ENCODE data around the gene RASSF3.

RASSF3 gene

DNA sequence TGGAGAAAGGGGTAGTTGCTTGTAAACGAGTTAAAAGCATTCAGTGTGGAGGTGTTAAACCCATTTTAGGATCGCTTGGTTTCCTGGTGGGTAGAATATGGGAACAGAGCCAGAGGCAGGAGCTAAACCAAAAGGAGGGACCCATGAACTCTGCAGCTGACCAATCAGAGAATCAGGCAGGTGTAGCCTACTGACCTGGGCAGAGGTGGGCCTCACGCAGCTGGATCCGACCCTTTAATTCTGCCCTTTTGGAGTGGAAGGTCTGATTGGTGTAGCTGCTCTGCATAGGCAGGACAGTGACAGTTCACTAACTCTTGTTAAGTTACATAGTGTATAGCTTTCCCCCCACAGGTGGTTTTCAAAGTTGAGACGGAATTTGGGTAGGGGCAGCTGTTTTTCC, 85.3 kb downstream of the RASSF3 start:
- no peak for DNase-seq

DNA sequence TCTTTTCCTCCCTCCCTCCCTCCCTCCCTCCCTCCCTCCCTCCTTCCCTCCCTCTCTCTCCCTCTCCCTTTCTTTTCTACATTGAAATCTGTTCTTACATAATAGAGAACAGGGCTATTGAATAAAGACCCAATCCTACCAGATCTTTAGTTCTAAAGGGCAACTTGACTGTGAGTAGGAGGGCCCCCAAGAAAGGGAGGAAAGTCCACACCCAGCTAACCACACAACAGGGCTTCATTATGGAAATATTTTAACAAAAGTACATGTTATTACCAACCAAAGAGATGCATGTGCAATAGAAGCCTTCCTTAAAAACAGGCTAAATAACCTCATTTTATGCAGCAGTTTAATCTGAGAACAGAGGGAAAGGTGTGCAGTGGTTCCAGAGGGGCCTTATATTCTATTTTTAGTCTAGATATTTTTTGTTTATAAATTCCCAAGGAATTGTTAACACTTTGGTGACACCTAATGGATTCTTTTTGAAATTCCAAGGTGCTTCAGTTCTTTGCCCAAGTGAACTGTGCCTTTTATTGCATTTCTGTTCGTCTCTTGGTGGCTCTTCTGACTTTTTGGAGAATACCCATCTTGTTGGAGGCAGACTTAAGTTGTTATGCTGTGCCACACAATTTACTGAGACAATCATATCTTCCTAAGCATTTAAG, 85.9 kb downstream of the RASSF3 start:
- no peak for DNase-seq

- DNase-seq, result peak; percentile 54
Measured at GRCh38 chr12:64699504-64700115, 89.3 kb downstream of the RASSF3 start.

- no peak for DNase-seq
Measured at GRCh38 chr12:64700532-64700931, 90.2 kb downstream of the RASSF3 start.

DNA sequence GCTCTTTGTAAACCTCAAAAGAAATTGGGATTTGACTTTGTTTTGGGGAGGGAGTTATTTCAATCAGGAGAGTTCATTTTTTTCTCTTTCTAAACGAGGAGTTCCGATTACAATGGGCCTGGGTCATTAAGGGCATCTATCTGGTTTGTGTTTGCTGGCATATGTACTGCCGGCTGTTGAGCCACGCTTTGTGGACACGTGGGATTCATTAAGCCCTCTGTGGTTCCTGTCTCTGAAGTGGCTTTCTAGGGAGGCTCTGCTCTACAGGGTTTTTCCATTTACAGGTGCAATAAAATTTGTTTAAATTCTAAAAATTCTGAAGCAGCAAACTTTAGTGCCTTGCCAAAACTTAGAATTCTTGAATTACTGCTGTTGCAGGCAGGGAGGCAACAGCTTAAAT, 91.0 kb downstream of the RASSF3 start:
- DNase-seq, result no peak

GRCh38 chr12:64706306-64706705, 96.0 kb downstream of the RASSF3 start:
- no peak for DNase-seq

DNA sequence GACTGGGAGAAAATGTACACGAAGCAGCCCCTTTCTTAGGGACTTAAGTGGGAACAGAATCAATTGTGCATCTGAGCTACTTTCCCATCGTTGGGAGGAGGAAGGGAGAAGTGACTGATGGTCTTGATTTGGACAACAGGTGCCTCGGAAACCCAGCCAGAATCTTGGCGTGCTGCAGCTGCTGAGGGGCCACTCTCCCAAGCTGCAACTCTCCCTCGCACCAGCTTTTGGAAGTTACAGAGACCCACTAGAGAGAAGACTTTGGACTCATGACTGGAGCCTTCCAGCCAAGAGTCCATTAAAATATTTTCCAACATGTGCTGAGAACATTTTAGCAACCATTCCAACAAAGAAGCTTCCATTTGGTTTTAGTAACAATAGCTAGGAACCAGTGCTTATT, 96.6 kb downstream of the RASSF3 start:
- DNase-seq, result no peak

DNA sequence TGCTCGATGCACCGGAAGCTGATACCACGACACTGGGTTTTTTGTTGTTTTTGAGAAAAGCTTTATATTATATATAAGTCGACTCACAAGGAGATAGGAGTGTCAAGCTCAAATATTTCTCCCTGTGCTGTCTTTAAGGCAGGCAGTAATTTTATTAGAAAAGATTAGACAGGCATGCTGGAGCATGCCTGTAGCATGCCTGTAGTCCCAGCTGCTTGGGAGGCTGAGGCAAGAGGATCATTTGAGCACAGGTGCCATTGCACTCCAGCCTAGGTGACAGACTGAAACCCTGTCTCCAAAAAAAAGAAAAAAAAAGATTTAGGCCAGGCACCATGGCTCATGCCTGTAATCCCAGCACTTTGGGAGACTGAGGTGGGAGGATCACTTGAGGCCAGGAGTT, 97.1 kb downstream of the RASSF3 start:
- DNase-seq, result no peak

- DNase-seq, result no peak
Measured at GRCh38 chr12:64707926-64708325, 97.6 kb downstream of the RASSF3 start.

DNA sequence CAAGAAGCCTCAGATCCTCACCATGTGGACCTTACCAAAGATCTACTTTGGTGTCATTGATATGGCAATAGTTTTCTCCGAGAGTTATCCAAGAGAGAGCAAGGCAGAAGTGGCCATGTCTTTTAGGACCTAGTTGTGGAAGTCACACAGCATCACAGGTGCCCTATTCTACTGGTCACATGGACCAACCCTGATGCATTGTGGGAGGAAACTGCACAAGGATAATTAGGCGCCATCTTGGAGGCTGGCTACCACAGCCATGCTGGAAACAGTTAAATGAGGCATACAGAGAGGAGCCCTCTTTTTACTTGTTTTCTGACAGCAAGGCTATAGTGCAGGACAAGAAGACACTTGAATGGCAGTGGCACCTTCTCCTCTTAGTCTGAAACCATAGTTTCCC, 99.1 kb downstream of the RASSF3 start:
- no peak for DNase-seq

- no peak for DNase-seq
Measured at GRCh38 chr12:64713376-64713775, 103.1 kb downstream of the RASSF3 start.

DNA sequence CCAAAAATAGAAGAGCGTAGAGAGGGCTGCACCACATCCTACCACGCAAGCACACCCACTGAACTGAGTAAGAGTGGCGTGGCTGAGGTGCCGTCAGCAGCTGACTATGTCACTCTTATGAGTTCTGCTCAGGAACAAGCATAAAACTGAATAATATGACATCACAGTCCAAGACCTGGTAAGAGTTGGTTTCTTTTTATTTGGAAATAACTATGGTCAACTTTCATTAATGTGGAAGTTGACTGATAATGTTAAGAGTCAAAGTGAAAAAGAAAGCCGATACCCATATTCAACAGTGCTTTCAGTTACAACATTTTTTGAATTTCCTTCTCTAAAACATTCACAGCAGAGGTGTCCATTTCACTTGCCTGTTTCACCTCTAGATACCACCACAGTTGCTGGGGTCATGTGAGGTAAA, 104.3 kb downstream of the RASSF3 start:
- peak; percentile 65 for DNase-seq

GRCh38 chr12:64716371-64716770, 106.1 kb downstream of the RASSF3 start:
- no peak for DNase-seq

DNA sequence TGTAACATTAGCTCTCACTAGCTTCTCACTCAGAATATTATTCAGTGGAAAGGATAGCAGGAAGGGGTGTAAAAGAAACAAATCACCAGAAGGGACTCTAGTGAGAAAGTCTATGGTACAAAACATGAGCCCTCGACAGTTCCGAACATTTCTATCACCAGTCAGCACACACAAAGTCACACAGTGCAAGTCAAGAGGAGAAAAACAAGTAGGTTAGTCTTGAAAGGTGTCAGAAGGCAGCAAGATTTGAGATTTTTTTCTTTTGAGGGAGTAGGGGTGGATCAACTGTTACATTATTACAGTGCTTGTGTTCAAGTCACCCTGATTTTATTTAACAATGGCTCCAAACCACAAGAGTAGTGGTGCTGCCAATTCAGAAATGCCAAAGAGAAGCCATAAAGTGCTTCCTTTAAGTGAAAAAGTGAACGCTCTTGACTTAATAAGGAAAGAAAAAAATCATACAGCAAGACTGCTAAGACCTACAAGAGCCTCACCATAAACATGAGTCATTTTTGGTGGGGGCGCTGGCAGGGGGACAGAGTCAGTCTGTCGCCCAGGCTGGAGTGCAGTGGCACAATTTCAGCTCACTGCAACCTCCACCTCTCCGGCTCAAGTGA, 106.7 kb downstream of the RASSF3 start:
- no peak for DNase-seq

GRCh38 chr12:64718649-64719048, 108.4 kb downstream of the RASSF3 start:
- no peak for DNase-seq

DNA sequence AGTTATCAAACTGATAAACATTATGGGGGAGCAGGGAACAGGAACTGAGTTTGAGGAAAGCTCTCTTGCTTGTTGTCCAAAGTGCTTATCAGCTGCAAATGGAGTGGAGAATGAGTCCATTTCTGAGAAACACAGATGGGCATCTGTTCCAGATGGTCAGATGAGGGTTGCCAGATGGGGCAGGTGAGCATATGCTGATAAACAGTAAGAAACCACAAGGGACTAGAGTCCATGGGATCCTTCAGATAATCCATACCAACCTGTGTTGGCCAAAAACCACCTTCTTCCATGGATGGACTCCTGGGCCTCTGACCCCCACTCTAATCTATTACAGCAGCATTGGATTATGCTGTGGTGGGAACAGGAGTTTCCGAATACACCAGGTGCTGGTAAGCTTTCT, 110.6 kb downstream of the RASSF3 start:
- no peak for DNase-seq

DNA sequence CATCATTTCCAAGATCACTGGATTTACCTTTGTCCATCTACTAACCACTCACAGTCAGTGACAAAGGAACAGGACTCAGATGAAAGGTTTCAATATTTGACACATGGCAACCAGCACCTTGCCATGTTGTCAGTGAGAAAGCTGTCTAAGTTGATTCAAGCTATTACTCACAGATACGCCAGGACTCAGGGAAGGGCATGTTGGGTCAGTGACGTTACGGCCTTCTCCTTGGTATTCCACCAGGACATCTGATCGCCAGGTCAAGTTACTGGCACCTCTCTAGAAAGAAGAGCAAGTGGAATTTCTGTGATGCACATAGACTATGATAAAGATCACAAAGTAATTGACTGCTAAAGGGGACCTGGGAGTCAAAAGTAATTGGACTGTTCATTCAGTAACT, 112.5 kb downstream of the RASSF3 start:
- DNase-seq, result no peak

DNA sequence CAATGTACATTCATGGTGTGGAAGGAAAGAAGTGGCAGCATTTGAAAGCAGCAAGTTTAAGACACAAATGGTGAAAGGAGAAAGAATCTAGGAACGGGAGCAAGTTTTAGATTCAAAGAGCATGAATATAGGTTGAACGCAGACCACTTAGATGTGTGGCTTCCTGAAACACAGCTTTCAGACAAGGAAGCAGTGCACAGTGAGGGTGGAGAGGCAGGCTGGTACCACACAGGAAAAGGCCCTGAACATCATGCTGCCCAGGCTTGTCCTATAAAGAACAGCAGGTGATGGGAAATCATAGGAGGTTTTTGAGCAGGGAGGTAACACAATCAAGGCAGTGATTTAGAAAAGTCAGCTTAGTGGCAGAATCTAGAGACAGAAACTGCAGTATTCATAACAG, 113.3 kb downstream of the RASSF3 start:
- DNase-seq, result no peak

- no peak for DNase-seq
Measured at GRCh38 chr12:64724201-64724745, 114.0 kb downstream of the RASSF3 start.

GRCh38 chr12:64729909-64730587, 119.8 kb downstream of the RASSF3 start:
- DNase-seq, result no peak

- no peak for DNase-seq
Measured at GRCh38 chr12:64730588-64730969, 120.3 kb downstream of the RASSF3 start.

- no peak for DNase-seq
Measured at GRCh38 chr12:64731683-64732082, 121.4 kb downstream of the RASSF3 start.

DNA sequence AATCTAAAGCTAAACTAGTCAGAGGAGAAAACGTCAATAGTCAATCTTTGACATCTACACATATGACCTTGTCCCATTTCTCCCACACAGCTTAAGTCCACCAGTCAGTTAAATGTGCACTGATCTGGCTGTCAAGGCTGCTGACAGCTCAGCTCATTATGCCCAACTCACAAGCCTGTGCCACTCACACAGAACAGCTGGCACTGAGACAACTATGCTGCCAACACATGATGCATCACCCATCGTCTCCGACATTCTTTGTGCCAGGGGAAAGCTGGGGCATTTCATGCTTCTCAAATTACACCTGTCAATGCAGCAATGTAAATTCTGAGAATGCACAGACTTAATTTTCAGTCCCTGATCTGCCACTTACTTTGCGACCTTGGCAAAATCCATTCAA, 123.6 kb downstream of the RASSF3 start:
- DNase-seq, result no peak

DNA sequence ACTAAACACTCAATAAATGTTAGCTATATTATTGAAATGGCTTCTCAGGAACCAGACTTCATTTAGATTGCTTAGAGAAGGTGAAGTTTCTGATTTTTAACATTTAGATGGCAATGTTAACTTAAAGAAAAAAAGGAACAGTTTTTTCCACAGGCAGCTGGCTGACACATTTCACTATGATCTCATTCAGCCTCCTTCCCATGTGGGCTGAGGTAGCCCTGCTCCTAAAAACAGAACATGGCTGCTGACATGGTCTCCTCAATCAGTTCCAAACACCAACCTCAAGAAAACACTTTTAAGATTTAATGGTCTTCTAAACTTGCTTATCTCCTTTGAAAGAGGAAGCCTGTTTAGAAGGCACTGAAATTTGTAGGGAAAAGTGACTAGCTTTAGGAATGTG, 125.1 kb downstream of the RASSF3 start:
- no peak for DNase-seq

All from CD4-positive, alpha-beta T cell treated with Interferon gamma for 1 hour (primary cell).